Mesendoderm (in vitro differentiated cells): Measurements from ENCODE around the gene DEDD.
A peak's percentile ranks its signal among the peaks of the same experiment; 100 is the strongest.
"Not testable (repeated sequence)": the region's sequence is repeated elsewhere in the genome, so short reads cannot be mapped to it uniquely, and the experiment has no call there.

Experiments used
- DNase-seq: peaks from one replicate; pipeline ENCODE4 v3.0.0; 2013
- H2AK5ac ChIP-seq: 2 replicates; pipeline ENCODE4 v1.6.1; 2013; ENCODE audit warnings: low read length, inconsistent platforms
- H2BK120ac ChIP-seq: 2 replicates; pipeline ENCODE4 v1.6.1; 2013; ENCODE audit warnings: low read depth, mild to moderate bottlenecking, low read length, moderate library complexity, mixed read lengths
- H2BK15ac ChIP-seq: replicated peaks from 2 replicates; pipeline ENCODE4 v1.6.1; 2013; ENCODE audit warnings: low read depth, mild to moderate bottlenecking, moderate library complexity
- H2BK5ac ChIP-seq: 2 replicates; pipeline ENCODE4 v1.6.1; 2013; ENCODE audit warnings: low read length, inconsistent platforms
- H3K18ac ChIP-seq: 2 replicates; pipeline ENCODE4 v1.6.1; 2013; ENCODE audit warnings: mild to moderate bottlenecking, low read length, mixed read lengths
- H3K23ac ChIP-seq: one replicate; pipeline ENCODE4 v1.6.1; 2013; ENCODE audit warnings: low read length
- H3K27ac ChIP-seq: 2 replicates; pipeline ENCODE4 v1.5.1; 2013; ENCODE audit warnings: low read depth, mild to moderate bottlenecking, inconsistent platforms, low read length, moderate library complexity
- H3K27me3 ChIP-seq: 2 replicates; pipeline ENCODE4 v1.6.1; 2013; ENCODE audit warnings: low read length, control low read depth, mild to moderate bottlenecking, inconsistent platforms; ENCODE audit not compliant: insufficient read depth, poor library complexity
- H3K36me3 ChIP-seq: 2 replicates; pipeline ENCODE4 v1.6.1; 2013; ENCODE audit warnings: low read length, inconsistent platforms; ENCODE audit not compliant: control insufficient read depth, insufficient read depth
- H3K4ac ChIP-seq: one replicate; pipeline ENCODE4 v1.6.1; 2013; ENCODE audit warnings: low read depth, mild to moderate bottlenecking, low read length, moderate library complexity
- H3K4me1 ChIP-seq: 2 replicates; pipeline ENCODE4 v1.6.1; 2013; ENCODE audit warnings: low read depth, low read length, inconsistent platforms; ENCODE audit not compliant: control insufficient read depth
- H3K4me2 ChIP-seq: 2 replicates; pipeline ENCODE4 v1.6.1; 2013; ENCODE audit warnings: low read length
- H3K4me3 ChIP-seq: 2 replicates; pipeline ENCODE4 v1.5.1; 2013; ENCODE audit warnings: mild to moderate bottlenecking, low read length
- H3K56ac ChIP-seq: one replicate; pipeline ENCODE4 v1.6.1; 2013; ENCODE audit warnings: low read length
- H3K79me1 ChIP-seq: 2 replicates; pipeline ENCODE4 v1.6.1; 2013; ENCODE audit warnings: low read length, inconsistent platforms
- H3K79me2 ChIP-seq: 2 replicates; pipeline ENCODE4 v1.6.1; 2013; ENCODE audit warnings: mild to moderate bottlenecking, low read length; ENCODE audit not compliant: control insufficient read depth, insufficient read depth
- H3K9ac ChIP-seq: 2 replicates; pipeline ENCODE4 v1.6.1; 2013; ENCODE audit warnings: low read length, inconsistent platforms
- H4K5ac ChIP-seq: one replicate; pipeline ENCODE4 v1.6.1; 2013; ENCODE audit warnings: low read length
- H4K8ac ChIP-seq: one replicate; pipeline ENCODE4 v1.6.1; 2013; ENCODE audit warnings: low read depth, mild to moderate bottlenecking, control low read depth, low read length, moderate library complexity
- WGBS: extraction: QIAGEN DNeasy Blood & Tissue Kit; methylation state at CpG from one replicate; pipeline ENCODE4 v1.1.7; 2013; ENCODE audit warnings: low lambda C conversion rate, missing lambda C conversion rate; ENCODE audit not compliant: insufficient coverage; ENCODE audit errors: extremely low coverage; 5-methylcytosine and 5-hydroxymethylcytosine counted together

The DEDD gene

DNA sequence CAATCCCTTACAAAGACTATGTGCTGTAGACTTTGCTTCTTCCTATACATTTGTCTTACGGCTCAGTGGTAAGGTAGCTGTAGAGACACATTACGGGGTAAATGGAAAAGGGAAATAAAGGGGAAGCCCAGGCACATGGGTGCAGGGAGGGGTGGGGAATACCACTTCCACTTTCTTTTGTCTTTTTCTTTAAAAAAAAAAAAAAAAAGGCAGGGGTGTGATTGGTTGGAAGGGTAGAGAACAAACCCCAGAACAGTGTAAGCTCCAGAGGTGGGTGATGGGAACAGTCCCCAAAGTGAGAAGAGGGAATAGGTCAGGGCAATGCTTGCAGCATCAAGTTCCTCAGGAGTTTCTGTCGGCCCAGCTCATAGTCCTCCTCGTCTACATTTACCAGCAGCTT, 10.6 kb downstream of the DEDD start:
- no peak overlapping the region for H3K4me3 ChIP-seq
- no peak overlapping the region for H4K8ac ChIP-seq
- H2AK5ac ChIP-seq, result no peak overlapping the region
- H3K23ac ChIP-seq, result no peak overlapping the region
- H2BK120ac ChIP-seq, result no peak overlapping the region
- H3K27ac ChIP-seq, result no peak overlapping the region
- no peak overlapping the region for H3K9ac ChIP-seq
- no peak overlapping the region for H2BK15ac ChIP-seq
- no peak overlapping the region for H3K56ac ChIP-seq
- no CpG with 5 or more reads among the region's 4 CpGs for WGBS
- peaks cover 9% of the 10 kb centered on the region for H3K4me1 ChIP-seq
- H3K79me2 ChIP-seq, result peaks cover 18% of the 10 kb centered on the region
- peaks cover 18% of the 10 kb centered on the region for H3K79me1 ChIP-seq
- H3K27me3 ChIP-seq, result no peaks in the 10 kb centered on the region
- no peak overlapping the region for H4K5ac ChIP-seq
- H2BK5ac ChIP-seq, result no peak overlapping the region
- no peak for DNase-seq
- H3K36me3 ChIP-seq, result peaks cover 25% of the 10 kb centered on the region
- no peak overlapping the region for H3K4ac ChIP-seq
- H3K4me2 ChIP-seq, result no peak overlapping the region
- H3K18ac ChIP-seq, result no peak overlapping the region

DNA sequence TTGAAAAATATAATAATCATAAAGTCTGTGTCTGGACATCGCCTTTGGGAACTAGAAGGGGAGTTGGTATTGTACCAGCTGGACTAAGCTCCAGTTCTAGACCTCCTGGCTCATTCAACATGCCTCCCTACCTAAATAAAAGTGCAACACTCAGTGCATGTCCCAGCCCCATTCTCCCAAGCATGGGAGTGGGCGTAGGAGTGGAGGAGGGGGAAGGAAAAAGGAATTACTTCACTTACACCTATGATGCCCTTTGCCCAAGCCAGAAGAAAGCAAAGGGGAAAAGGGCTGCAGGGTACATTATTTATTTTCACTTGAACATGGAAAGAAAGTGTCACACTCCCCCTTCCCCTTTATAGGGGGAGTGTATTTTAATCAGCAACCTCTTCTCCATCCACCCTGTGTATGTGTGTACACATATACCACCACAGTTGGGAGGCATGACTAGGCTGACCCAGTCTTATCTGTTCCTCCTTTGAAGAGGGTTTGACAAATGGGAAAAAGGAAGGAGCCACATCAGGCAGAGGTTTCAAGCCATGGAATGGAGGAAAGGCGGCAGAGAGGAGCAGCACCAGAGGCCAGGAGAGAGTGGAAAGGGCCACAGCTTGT, 11.3 kb downstream of the DEDD start:
- Histone ChIP-seq H3K23ac (no peak overlapping the region), H3K4me3 (no peak overlapping the region), H3K56ac (no peak overlapping the region), H2BK5ac (no peak overlapping the region), H3K79me2 (peaks cover 25% of the 10 kb centered on the region), H4K8ac (no peak overlapping the region), H3K27me3 (no peaks in the 10 kb centered on the region), H2BK15ac (no peak overlapping the region), H3K79me1 (peaks cover 17% of the 10 kb centered on the region), H3K18ac (no peak overlapping the region), H3K4ac (no peak overlapping the region), H4K5ac (no peak overlapping the region), H2BK120ac (no peak overlapping the region), H3K27ac (no peak overlapping the region), H3K4me2 (no peak overlapping the region), H3K9ac (no peak overlapping the region), H3K36me3 (peaks cover 25% of the 10 kb centered on the region), H3K4me1 (peaks cover 9% of the 10 kb centered on the region), H2AK5ac (no peak overlapping the region)
- no CpG with 5 or more reads among the region's 3 CpGs for WGBS
- DNase-seq, result no peak

DNA sequence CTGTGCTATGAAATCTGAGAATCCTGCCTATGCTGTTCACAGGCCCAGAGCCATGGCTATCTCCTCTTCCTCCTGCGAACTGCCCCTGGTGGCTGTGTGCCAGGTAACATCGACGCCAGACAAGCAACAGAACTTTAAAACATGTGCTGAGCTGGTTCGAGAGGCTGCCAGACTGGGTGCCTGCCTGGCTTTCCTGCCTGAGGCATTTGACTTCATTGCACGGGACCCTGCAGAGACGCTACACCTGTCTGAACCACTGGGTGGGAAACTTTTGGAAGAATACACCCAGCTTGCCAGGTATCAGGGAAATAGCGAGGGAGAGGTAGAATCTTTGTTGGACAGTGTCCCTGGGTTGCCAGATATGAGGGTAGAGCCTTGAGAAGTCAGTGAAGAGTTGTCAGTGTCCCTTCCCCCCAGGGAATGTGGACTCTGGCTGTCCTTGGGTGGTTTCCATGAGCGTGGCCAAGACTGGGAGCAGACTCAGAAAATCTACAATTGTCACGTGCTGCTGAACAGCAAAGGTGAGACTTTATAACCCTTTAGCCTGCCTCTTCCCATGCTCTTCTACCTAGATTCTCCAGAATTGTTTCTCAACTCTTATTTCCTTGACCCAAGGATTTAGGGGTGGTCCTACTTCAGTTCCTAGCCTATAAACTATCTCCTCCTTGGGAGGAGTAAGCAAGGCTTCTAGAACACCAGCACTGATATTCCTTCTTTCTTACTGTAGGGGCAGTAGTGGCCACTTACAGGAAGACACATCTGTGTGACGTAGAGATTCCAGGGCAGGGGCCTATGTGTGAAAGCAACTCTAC, 13.2 kb downstream of the DEDD start:
- Histone ChIP-seq H3K79me1 (peaks cover 14% of the 10 kb centered on the region), H3K36me3 (peaks cover 21% of the 10 kb centered on the region), H3K56ac (peak overlapping the region; percentile 94), H3K18ac (no peak overlapping the region), H3K4me3 (no peak overlapping the region), H4K5ac (no peak overlapping the region), H3K4me2 (peak overlapping the region; percentile 96), H4K8ac (no peak overlapping the region), H2BK120ac (no peak overlapping the region), H3K27me3 (no peaks in the 10 kb centered on the region), H2AK5ac (no peak overlapping the region), H2BK5ac (no peak overlapping the region), H3K27ac (no peak overlapping the region), H2BK15ac (no peak overlapping the region), H3K23ac (no peak overlapping the region), H3K4ac (no peak overlapping the region), H3K9ac (peak overlapping the region; percentile 88), H3K79me2 (peaks cover 35% of the 10 kb centered on the region), H3K4me1 (peaks cover 9% of the 10 kb centered on the region)
- WGBS, result no CpG with 5 or more reads among the region's 10 CpGs
- DNase-seq, result peak; percentile 97

DNA sequence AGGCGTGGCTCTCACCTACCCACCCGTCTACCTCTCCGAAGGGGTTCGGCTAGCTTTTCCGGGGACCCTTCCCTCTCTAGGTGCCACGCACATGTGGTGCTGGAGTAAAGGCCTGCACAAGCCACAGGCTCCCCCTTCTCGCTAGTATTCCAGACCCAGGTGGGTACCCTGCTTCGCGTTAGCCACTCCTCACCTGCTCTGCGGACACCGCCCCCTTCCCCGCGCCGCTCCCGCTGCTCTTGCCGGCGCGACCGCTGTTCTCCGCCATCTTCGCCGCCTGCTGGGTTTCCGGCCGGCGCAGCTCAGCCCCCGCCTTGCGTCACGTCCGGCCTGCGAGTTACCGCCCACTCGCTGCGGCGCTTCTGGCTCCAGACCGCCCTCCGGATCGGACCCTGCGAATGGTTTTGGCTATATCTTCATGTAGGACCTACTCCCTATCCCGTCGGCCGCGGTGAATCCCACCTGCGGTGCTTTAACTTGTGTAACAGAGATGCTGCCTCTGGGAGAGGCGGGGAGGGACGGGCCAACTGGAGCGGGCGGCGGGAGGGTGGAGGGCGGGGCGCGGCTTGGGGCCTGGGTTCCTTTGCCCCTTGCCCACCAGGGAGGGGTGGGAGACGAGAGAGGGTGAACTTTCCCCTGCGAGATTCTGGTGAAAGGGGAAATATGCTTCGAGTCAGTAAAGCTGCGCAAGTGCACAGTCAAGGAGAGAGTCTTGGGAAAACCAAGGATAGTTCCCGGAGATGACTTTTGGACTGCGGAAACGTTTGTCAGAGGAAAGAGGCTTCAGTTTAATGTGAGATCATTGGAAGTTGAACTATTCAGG, 14.5 kb downstream of the DEDD start, which contains the start of the genes NIT1 and PFDN2:
Gene NIT1 (plus strand): TSS at position 347 of the 823 bp plus-strand sequence. CDS start 72 bp downstream, at position 419.
Gene PFDN2 (minus strand): TSS at position 279 of the 823 bp plus-strand sequence. CDS start 11 bp downstream, at position 268.
- H3K23ac ChIP-seq, result peak within 1 kb of the TSS; percentile 92
- peak within 1 kb of the TSS; percentile 97 for H3K4me3 ChIP-seq
- H2BK15ac ChIP-seq, result no peak within 1 kb of the TSS
- WGBS, result no CpG with 5 or more reads among the region's 58 CpGs
- H2BK5ac ChIP-seq, result peak within 1 kb of the TSS; percentile 24
- no peak within 1 kb of the TSS for H4K8ac ChIP-seq
- peak; percentile 95 for DNase-seq
- H3K56ac ChIP-seq, result peak within 1 kb of the TSS; percentile 98
- peaks cover 14% of the 10 kb centered on the region for H3K79me1 ChIP-seq
- peak within 1 kb of the TSS; percentile 92 for H3K27ac ChIP-seq
- H3K4me2 ChIP-seq, result peak within 1 kb of the TSS; percentile 96
- H2AK5ac ChIP-seq, result peak within 1 kb of the TSS; percentile 24
- peak within 1 kb of the TSS; percentile 88 for H3K9ac ChIP-seq
- no peak within 1 kb of the TSS for H2BK120ac ChIP-seq
- peaks cover 16% of the 10 kb centered on the region for H3K36me3 ChIP-seq
- peaks cover 9% of the 10 kb centered on the region for H3K4me1 ChIP-seq
- H4K5ac ChIP-seq, result no peak within 1 kb of the TSS
- H3K4ac ChIP-seq, result no peak within 1 kb of the TSS
- H3K27me3 ChIP-seq, result no peaks in the 10 kb centered on the region
- peak within 1 kb of the TSS; percentile 62 for H3K18ac ChIP-seq
- H3K79me2 ChIP-seq, result peaks cover 46% of the 10 kb centered on the region

DNA sequence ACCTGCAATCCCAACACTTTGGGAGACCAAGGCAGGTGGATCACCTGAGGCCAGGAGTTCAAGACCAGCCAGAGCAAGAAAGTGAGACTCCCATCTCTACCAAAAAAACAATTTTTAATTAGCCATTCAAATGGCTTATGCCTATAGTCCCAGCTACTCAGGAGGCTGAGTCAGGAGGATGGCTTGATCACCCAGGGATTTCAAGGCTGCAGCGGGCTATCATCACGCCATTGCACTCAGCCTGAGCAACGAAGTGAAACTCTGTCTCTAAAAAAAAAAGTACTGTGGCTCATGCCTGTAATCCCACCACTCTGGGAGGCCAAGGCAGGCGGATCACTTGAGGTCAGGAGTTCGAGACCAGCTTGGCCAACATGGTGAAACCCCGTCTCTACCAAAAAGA, 16.5 kb downstream of the DEDD start:
- DNase-seq, H3K18ac ChIP-seq, H2BK15ac ChIP-seq, H3K4me2 ChIP-seq, H3K4me3 ChIP-seq, H3K9ac ChIP-seq, H3K56ac ChIP-seq, H4K5ac ChIP-seq, H3K23ac ChIP-seq, H3K36me3 ChIP-seq, H3K4me1 ChIP-seq, H2BK120ac ChIP-seq, H3K27me3 ChIP-seq, H3K27ac ChIP-seq, H2AK5ac ChIP-seq, H4K8ac ChIP-seq, H2BK5ac ChIP-seq, H3K4ac ChIP-seq: not testable (repeated sequence)
- peaks cover 49% of the 10 kb centered on the region for H3K79me2 ChIP-seq
- peaks cover 10% of the 10 kb centered on the region for H3K79me1 ChIP-seq
- WGBS, result no CpG with 5 or more reads among the region's 6 CpGs
